Natural killer cell (primary cell): ENCODE measurements around the gene MUC4. TPM values are rescaled to one million over a fixed set of nuclear protein-coding genes. Genes with fewer than 3 reads are reported as not detected.

Source experiments
- ATAC-seq, 3 donors: fragments of 150-1000 bp in 2 of 3; fragments of 200-7000 bp in 1 of 3; cut with Tn5 transposase; 1 replicate in 1 of 3; 2 replicates in 2 of 3; pipeline ENCODE4 v1.10.0; 2021; ENCODE audit warnings: mild to moderate bottlenecking in 2 of 3, moderate library complexity in 2 of 3
- DNase-seq, 2 donors: peaks; one replicate each; pipeline versions ENCODE4 v3.0.0 to v3.0.0-alpha.2; 2013 to 2021; ENCODE audit warnings: mixed read lengths in 1 of 2
- H3K27ac ChIP-seq: one replicate; pipeline ENCODE4 v1.5.1; 2013; ENCODE audit warnings: mild to moderate bottlenecking, low read length
- H3K27me3 ChIP-seq: one replicate; pipeline ENCODE4 v1.6.1; 2013; ENCODE audit warnings: low read length; ENCODE audit not compliant: control insufficient read depth, insufficient read depth
- H3K36me3 ChIP-seq: one replicate; pipeline ENCODE4 v1.6.1; 2013; ENCODE audit warnings: low read length; ENCODE audit not compliant: control insufficient read depth, insufficient read depth
- H3K4me1 ChIP-seq: one replicate; pipeline ENCODE4 v1.6.1; 2013; ENCODE audit warnings: low read length; ENCODE audit not compliant: control insufficient read depth, insufficient read depth
- H3K4me3 ChIP-seq: one replicate; pipeline ENCODE4 v1.5.1; 2013; ENCODE audit warnings: low read length
- H3K9me3 ChIP-seq: one replicate; pipeline ENCODE4 v1.6.1; 2013; ENCODE audit warnings: low read length; ENCODE audit not compliant: control insufficient read depth, insufficient read depth
- H3K27ac Mint-ChIP-seq, 2 donors: one replicate each; pipeline ENCODE4 v1.8.0; 2022; ENCODE audit warnings: mild to moderate bottlenecking in 2 of 2, mixed read lengths in 2 of 2, moderate library complexity in 1 of 2
- H3K27me3 Mint-ChIP-seq, 2 donors: one replicate each; pipeline ENCODE4 v1.8.0; 2022; ENCODE audit warnings: low read depth in 2 of 2, mixed read lengths in 2 of 2
- H3K36me3 Mint-ChIP-seq: one replicate; pipeline ENCODE4 v1.8.0; 2022; ENCODE audit warnings: mixed read lengths
- H3K4me1 Mint-ChIP-seq, 2 donors: one replicate each; pipeline ENCODE4 v1.8.0; 2022; ENCODE audit warnings: mixed read lengths in 2 of 2
- H3K4me3 Mint-ChIP-seq: one replicate; pipeline ENCODE4 v1.8.0; 2022; ENCODE audit warnings: mild to moderate bottlenecking, moderate library complexity, mixed read lengths
- H3K9me3 Mint-ChIP-seq, 2 donors: one replicate each; pipeline ENCODE4 v1.8.0; 2022; ENCODE audit warnings: mixed read lengths in 2 of 2
- CTCF ChIP-seq: fragments of 200-600 bp; IDR thresholded peaks from one replicate; pipeline ENCODE4 v1.8.0; 2022; ENCODE audit warnings: antibody characterized with exemption
- WGBS: methylation state at CpG from one replicate; pipeline ENCODE4 v1.1.7; 2013; ENCODE audit warnings: missing lambda C conversion rate; ENCODE audit not compliant: insufficient coverage; 5-methylcytosine and 5-hydroxymethylcytosine counted together
- intact Hi-C: fragments of 100-400 bp; cut with micrococcal nuclease; formaldehyde crosslinking; loops from one replicate; pipeline ENCODE4 v1.14.2; 2022
- total RNA-seq, 4 donors: library from RNA; stranded (reverse); fragments of 120-200 nt in 1 of 4; gene quantifications; one replicate each; pipeline versions ENCODE4 v1.2.3 to v1.2.4, GENCODE V29; 2013 to 2022

MUC4 gene
- total RNA-seq, 3 donors from 2014 or later (not counting 1 experiment from before 2014, with no cell fraction given), result 0.05 to 1.7 (median 0.38) TPM

- peaks cover 0 to 19% of the 10 kb centered on the region in 2 donors for H3K4me1 Mint-ChIP-seq
- Histone ChIP-seq H3K4me1 (no peaks in the 10 kb centered on the region), H3K9me3 (no peaks in the 10 kb centered on the region), H3K27me3 (no peaks in the 10 kb centered on the region), H3K36me3 (no peaks in the 10 kb centered on the region), H3K4me3 (no peak overlapping the region), H3K27ac (no peak overlapping the region)
- intact Hi-C loops, result no loop called here
- 90% methylated on average over 17 of the region's 17 CpGs for WGBS
- no peak overlapping the region for H3K4me3 Mint-ChIP-seq
- peaks cover 0 to 12% of the 10 kb centered on the region in 2 donors for H3K27me3 Mint-ChIP-seq
- ATAC-seq (peak in 1 of 3 donors; percentile 23), DNase-seq (no peak)
- TF ChIP-seq CTCF, result no peak
- no peaks in the 10 kb centered on the region for H3K36me3 Mint-ChIP-seq
- H3K27ac Mint-ChIP-seq, result no peak overlapping the region
- no peaks in the 10 kb centered on the region for H3K9me3 Mint-ChIP-seq
These were observed 42.9 kb downstream of the MUC4 start for GRCh38 chr3:195768831-195769303.

- H3K36me3 ChIP-seq, result no peaks in the 10 kb centered on the region
- DNase-seq (no peak), ATAC-seq (no peak)
- H3K9me3 Mint-ChIP-seq, result no peaks in the 10 kb centered on the region
- no peaks in the 10 kb centered on the region for H3K9me3 ChIP-seq
- H3K4me3 Mint-ChIP-seq, result no peak overlapping the region
- intact Hi-C loops, result no loop called here
- no peaks in the 10 kb centered on the region for H3K27me3 ChIP-seq
- TF ChIP-seq CTCF, result no peak
- no peak overlapping the region for H3K27ac Mint-ChIP-seq
- H3K36me3 Mint-ChIP-seq, result no peaks in the 10 kb centered on the region
- no peak overlapping the region for H3K4me3 ChIP-seq
- H3K27me3 Mint-ChIP-seq, result peaks cover 0 to 15% of the 10 kb centered on the region in 2 donors
- no peak overlapping the region for H3K27ac ChIP-seq
- 92% methylated on average over 4 of the region's 6 CpGs for WGBS
- H3K4me1 Mint-ChIP-seq, result peaks cover 0 to 22% of the 10 kb centered on the region in 2 donors
- no peaks in the 10 kb centered on the region for H3K4me1 ChIP-seq
These were observed 43.3 kb downstream of the MUC4 start for GRCh38 chr3:195768414-195768813.

GRCh38 chr3:195767792-195768191, 43.9 kb downstream of the MUC4 start:
- no peak for TF ChIP-seq CTCF
- Mint-ChIP-seq H3K36me3 (no peaks in the 10 kb centered on the region), H3K9me3 (no peaks in the 10 kb centered on the region), H3K27me3 (peaks cover 0 to 18% of the 10 kb centered on the region in 2 donors), H3K4me3 (no peak overlapping the region), H3K27ac (peak overlapping the region in 1 of 2 donors; percentile 58), H3K4me1 (peaks cover 0 to 19% of the 10 kb centered on the region in 2 donors)
- Histone ChIP-seq H3K27ac (no peak overlapping the region), H3K27me3 (no peaks in the 10 kb centered on the region), H3K4me3 (no peak overlapping the region), H3K36me3 (no peaks in the 10 kb centered on the region), H3K4me1 (no peaks in the 10 kb centered on the region), H3K9me3 (no peaks in the 10 kb centered on the region)
- intact Hi-C loops, result no loop called here
- DNase-seq (no peak), ATAC-seq (no peak)
- WGBS, result 75% methylated on average over 10 of the region's 10 CpGs

- peaks cover 0 to 18% of the 10 kb centered on the region in 2 donors for H3K27me3 Mint-ChIP-seq
- no peak for TF ChIP-seq CTCF
- ATAC-seq (no peak), DNase-seq (no peak)
- H3K4me3 ChIP-seq, result no peak overlapping the region
- no peaks in the 10 kb centered on the region for H3K9me3 Mint-ChIP-seq
- H3K4me1 ChIP-seq, result peaks cover 2% of the 10 kb centered on the region
- no peak overlapping the region for H3K27ac ChIP-seq
- no peaks in the 10 kb centered on the region for H3K36me3 Mint-ChIP-seq
- no peak overlapping the region for H3K4me3 Mint-ChIP-seq
- intact Hi-C loops, result no loop called here
- H3K27me3 ChIP-seq, result peaks cover under 1% of the 10 kb centered on the region
- H3K4me1 Mint-ChIP-seq, result peaks cover 0 to 11% of the 10 kb centered on the region in 2 donors
- no peak overlapping the region for H3K27ac Mint-ChIP-seq
- 96% methylated on average over 14 of the region's 14 CpGs for WGBS
- H3K36me3 ChIP-seq, result no peaks in the 10 kb centered on the region
- no peaks in the 10 kb centered on the region for H3K9me3 ChIP-seq
These were observed 45.1 kb downstream of the MUC4 start for GRCh38 chr3:195766671-195767070.
